Mammary epithelial cell (primary cell): ENCODE data around the gene TNFAIP6.

Experiments used
- CTCF ChIP-seq, 2 donors: IDR thresholded peaks in 1 of 2; conservative IDR thresholded peaks in 1 of 2; 2 replicates each; pipeline ENCODE4 v1.5.1; 2011 to 2012; ENCODE audit warnings: inconsistent platforms in 2 of 2, low read length in 2 of 2, mild to moderate bottlenecking in 2 of 2, control low read depth in 1 of 2, low read depth in 1 of 2; ENCODE audit not compliant: insufficient read depth in 1 of 2; ENCODE audit errors: extremely low read depth in 1 of 2
- EZH2 ChIP-seq: IDR thresholded peaks from 2 replicates; pipeline ENCODE4 v1.6.1; 2012; ENCODE audit warnings: low read length, inconsistent platforms, borderline replicate concordance

GRCh38 chr2:151359768-151360461 is 2.5 kb downstream of the TNFAIP6 start:
- TF ChIP-seq CTCF (conservative IDR thresholded peaks at IDR 0.05 in 1 of 2, IDR thresholded peaks at IDR 0.05 in 1 of 2; ENCODE audit: extremely low read depth in 1 of 2, insufficient read depth in 1 of 2, low read depth in 1 of 2, low read length in 2 of 2) = no peak
- TF ChIP-seq EZH2 = no peak
